Colonic mucosa (tissue), 4 donors: ENCODE data around the gene ATP2C2. TPM values are rescaled to one million over a fixed set of nuclear protein-coding genes. Genes with fewer than 3 reads are reported as not detected.

Experiments used
- DNase-seq: peaks from one replicate; pipeline ENCODE4 v3.0.0-alpha.2; 2020
- H3K27ac ChIP-seq: fragments of 200-600 bp; one replicate; pipeline ENCODE4 v1.8.0; 2021
- H3K27me3 ChIP-seq: fragments of 200-600 bp; one replicate; pipeline ENCODE4 v1.8.0; 2021
- H3K36me3 ChIP-seq: fragments of 200-600 bp; one replicate; pipeline ENCODE4 v1.8.0; 2021
- H3K4me1 ChIP-seq: fragments of 200-600 bp; one replicate; pipeline ENCODE4 v1.8.0; 2021; ENCODE audit warnings: mild to moderate bottlenecking
- H3K4me3 ChIP-seq: fragments of 200-600 bp; one replicate; pipeline ENCODE4 v1.8.0; 2021
- H3K9ac ChIP-seq, 2 donors: one replicate each; pipeline ENCODE4 v1.7.0; 2013; ENCODE audit warnings: control low read depth in 2 of 2, low read depth in 2 of 2, low read length in 2 of 2
- H3K9me3 ChIP-seq: fragments of 200-600 bp; one replicate; pipeline ENCODE4 v1.8.0; 2021
- intact Hi-C: fragments of 100-400 bp; cut with DNase I; formaldehyde crosslinking; loops from one replicate; pipeline ENCODE4 v1.14.1; 2022
- total RNA-seq, 2 donors: library from RNA; stranded (reverse); fragmentation: NEBNext Ultra II Directional in 1 of 2; extraction: Animal tissue kit (Norgen Biotek cat#: 25700) in 1 of 2; gene quantifications; one replicate each; pipeline ENCODE4 v1.2.1, GENCODE V29; 2021
- TF ChIP-seq, protein P1 (sequence below): fragments of 200-600 bp; IDR thresholded peaks from one replicate; pipeline ENCODE4 v1.8.0; 2022; ENCODE audit warnings: antibody characterized with exemption, mild to moderate bottlenecking
- donor health status: healthy.
- donor health status: DM: no; HTN: no; CAD: no.
- donor health status: DM: no; HTN: no; CAD: no.

The ATP2C2 gene, protein sequence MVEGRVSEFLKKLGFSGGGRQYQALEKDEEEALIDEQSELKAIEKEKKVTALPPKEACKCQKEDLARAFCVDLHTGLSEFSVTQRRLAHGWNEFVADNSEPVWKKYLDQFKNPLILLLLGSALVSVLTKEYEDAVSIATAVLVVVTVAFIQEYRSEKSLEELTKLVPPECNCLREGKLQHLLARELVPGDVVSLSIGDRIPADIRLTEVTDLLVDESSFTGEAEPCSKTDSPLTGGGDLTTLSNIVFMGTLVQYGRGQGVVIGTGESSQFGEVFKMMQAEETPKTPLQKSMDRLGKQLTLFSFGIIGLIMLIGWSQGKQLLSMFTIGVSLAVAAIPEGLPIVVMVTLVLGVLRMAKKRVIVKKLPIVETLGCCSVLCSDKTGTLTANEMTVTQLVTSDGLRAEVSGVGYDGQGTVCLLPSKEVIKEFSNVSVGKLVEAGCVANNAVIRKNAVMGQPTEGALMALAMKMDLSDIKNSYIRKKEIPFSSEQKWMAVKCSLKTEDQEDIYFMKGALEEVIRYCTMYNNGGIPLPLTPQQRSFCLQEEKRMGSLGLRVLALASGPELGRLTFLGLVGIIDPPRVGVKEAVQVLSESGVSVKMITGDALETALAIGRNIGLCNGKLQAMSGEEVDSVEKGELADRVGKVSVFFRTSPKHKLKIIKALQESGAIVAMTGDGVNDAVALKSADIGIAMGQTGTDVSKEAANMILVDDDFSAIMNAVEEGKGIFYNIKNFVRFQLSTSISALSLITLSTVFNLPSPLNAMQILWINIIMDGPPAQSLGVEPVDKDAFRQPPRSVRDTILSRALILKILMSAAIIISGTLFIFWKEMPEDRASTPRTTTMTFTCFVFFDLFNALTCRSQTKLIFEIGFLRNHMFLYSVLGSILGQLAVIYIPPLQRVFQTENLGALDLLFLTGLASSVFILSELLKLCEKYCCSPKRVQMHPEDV
- total RNA-seq: 100 to 1,000 TPM; 126 to 220 TPM

DNA sequence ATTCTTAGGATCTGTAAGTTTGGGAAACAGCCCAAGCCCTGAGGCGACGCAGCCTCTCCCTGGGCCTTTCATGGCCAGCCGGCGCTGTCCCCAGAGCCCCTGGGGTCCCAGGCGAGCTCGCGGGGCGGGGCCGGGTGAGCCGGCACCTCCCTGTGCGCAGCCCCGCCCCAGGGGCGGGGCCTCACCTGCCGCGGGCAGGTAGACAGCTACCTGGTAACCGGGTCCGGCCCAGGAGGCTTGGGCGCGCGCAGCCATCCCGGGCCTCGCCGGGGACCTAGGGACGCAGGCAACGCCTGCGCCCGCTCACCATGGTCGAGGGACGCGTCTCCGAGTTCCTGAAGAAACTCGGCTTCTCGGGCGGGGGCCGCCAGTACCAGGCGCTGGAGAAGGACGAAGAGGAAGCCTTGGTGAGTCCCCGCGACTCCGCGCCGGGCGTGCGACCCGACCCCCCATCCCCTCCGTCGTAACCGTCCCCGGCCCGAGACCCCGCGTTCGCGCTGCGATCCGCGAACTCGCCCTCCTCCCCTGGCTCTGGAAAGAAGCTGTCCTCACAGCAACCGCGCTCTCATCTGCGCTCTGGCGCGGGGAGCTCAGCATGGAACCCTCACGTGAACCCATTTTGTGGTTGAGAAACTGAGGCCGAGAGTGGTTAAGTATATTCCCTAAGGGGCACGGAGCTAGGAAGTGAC lies at the start of gene ATP2C2:
Gene ATP2C2 (plus strand): TSS at position 231 of the 689 bp plus-strand sequence. CDS start 78 bp downstream, at position 309.
- H3K4me3 ChIP-seq: peak within 1 kb of the TSS; percentile 55
- intact Hi-C loops: no loop called here
- H3K36me3 ChIP-seq: no peaks in the 10 kb centered on the region
- H3K27me3 ChIP-seq: peaks cover 10% of the 10 kb centered on the region
- TF ChIP-seq, protein P1, sequence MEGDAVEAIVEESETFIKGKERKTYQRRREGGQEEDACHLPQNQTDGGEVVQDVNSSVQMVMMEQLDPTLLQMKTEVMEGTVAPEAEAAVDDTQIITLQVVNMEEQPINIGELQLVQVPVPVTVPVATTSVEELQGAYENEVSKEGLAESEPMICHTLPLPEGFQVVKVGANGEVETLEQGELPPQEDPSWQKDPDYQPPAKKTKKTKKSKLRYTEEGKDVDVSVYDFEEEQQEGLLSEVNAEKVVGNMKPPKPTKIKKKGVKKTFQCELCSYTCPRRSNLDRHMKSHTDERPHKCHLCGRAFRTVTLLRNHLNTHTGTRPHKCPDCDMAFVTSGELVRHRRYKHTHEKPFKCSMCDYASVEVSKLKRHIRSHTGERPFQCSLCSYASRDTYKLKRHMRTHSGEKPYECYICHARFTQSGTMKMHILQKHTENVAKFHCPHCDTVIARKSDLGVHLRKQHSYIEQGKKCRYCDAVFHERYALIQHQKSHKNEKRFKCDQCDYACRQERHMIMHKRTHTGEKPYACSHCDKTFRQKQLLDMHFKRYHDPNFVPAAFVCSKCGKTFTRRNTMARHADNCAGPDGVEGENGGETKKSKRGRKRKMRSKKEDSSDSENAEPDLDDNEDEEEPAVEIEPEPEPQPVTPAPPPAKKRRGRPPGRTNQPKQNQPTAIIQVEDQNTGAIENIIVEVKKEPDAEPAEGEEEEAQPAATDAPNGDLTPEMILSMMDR: no peak
- peak; percentile 91 for DNase-seq
- H3K9me3 ChIP-seq: no peaks in the 10 kb centered on the region
- peak within 1 kb of the TSS; percentile 64 to 94 for H3K9ac ChIP-seq
- peak within 1 kb of the TSS; percentile 80 for H3K27ac ChIP-seq
- peaks cover 10% of the 10 kb centered on the region for H3K4me1 ChIP-seq

DNA sequence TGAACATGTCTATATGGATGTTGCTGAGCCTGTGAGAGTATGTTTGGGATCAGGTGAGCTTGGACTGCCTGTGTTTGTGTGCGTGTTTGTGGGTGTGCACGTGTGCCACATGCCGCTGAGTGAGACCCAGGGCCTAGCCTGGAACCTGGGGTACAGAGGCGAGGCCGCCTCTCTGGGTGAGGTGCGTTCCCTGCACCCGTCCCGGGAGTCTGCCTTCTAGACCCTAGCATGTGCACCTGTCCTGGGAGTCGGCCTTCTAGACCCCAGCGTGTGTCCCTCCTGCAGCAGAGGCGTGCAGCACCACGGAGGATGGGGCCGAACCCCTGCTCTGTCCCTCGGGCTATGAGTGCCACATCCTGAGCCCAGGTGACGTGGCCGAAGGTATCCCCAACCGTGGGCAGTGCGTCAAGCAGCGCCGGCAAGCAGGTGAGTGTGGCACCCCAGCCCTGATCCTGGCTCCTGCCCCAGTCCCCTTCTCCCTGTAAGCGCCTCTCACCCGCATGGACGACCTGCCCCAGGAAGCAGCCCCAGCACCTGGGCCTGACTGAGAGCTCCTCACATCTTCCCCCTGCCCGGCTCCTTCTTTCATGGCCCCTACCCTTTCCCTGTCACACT lies 49.1 kb upstream of the ATP2C2 start:
- H3K4me3 ChIP-seq: no peak overlapping the region
- H3K36me3 ChIP-seq: no peaks in the 10 kb centered on the region
- DNase-seq: no peak
- TF ChIP-seq, protein P1: no peak
- no peaks in the 10 kb centered on the region for H3K27me3 ChIP-seq
- no peaks in the 10 kb centered on the region for H3K4me1 ChIP-seq
- H3K9ac ChIP-seq: no peak overlapping the region
- intact Hi-C loops: no loop called here
- no peaks in the 10 kb centered on the region for H3K9me3 ChIP-seq
- H3K27ac ChIP-seq: no peak overlapping the region

DNA sequence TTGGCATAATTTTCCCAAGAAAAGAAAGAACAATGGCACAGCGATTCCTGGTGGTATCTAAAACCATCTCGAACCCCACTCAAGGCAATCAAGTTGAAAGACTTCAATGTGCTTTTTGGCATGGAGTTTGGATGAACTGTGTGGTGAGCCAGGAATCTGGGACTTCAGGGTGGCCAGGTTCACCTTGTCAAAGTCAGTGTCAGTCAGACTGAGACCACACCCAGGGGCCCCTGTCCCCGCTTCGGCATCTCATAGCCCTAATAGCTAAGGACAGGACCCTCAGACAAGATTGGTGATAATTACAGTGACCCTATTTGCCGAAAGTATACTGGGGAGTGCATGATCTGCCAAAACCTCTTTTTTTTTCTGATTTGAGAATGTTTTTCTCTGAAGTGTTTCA lies 47.8 kb upstream of the ATP2C2 start:
- Histone ChIP-seq H3K27me3 (no peaks in the 10 kb centered on the region), H3K9me3 (no peaks in the 10 kb centered on the region), H3K4me1 (no peaks in the 10 kb centered on the region), H3K27ac (no peak overlapping the region), H3K9ac (no peak overlapping the region), H3K4me3 (no peak overlapping the region), H3K36me3 (no peaks in the 10 kb centered on the region)
- TF ChIP-seq, protein P1: no peak
- no peak for DNase-seq
- intact Hi-C loops: no loop called here

DNA sequence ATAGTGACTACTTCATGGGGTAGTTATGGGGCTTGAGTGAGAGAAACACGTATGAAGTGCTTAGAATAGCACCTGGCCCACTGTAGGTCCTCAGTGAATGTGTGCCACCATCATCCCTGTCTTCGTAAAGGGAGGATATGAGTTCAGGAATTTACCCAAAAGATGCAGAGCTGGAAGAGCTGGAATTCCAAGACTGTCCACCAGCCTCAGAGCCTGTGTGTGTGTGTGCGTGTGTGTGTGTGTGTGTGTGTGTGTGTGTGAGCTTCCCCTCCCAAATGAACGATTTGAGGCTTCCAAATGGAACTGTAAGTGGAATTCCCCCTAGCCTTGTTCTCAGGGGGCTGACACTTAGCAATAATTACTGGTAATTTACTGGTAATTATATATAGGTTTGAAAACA lies 46.4 kb upstream of the ATP2C2 start:
- Histone ChIP-seq H3K4me3 (no peak overlapping the region), H3K4me1 (no peaks in the 10 kb centered on the region), H3K27ac (no peak overlapping the region), H3K9ac (no peak overlapping the region), H3K36me3 (no peaks in the 10 kb centered on the region), H3K9me3 (no peaks in the 10 kb centered on the region), H3K27me3 (no peaks in the 10 kb centered on the region)
- DNase-seq: no peak
- intact Hi-C loops: no loop called here
- TF ChIP-seq, protein P1: no peak

DNA sequence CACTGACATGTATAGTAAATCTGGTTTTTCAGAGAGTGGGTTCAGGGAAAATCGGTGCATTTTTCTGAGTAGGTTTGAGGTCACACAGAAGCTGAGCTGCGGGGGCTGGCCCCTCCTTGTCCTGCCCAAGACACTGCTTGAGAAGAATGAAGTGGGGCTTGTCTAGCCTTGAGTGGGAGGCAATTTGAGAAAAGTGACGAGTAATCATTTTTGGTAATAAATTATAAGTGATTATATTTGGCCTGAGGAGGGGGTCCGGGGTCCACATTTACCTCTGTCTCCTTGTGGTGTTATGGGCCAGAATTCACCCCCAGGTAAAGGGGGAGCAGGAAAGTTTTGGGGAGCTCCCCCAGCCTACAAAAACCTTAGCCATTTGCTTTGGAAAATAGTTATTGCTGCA lies 45.6 kb upstream of the ATP2C2 start:
- no peaks in the 10 kb centered on the region for H3K9me3 ChIP-seq
- no peaks in the 10 kb centered on the region for H3K27me3 ChIP-seq
- H3K4me1 ChIP-seq: no peaks in the 10 kb centered on the region
- TF ChIP-seq, protein P1: no peak
- no peak for DNase-seq
- no peaks in the 10 kb centered on the region for H3K36me3 ChIP-seq
- no peak overlapping the region for H3K4me3 ChIP-seq
- no peak overlapping the region for H3K27ac ChIP-seq
- no peak overlapping the region for H3K9ac ChIP-seq
- intact Hi-C loops: no loop called here
